ENCODE measurements around the gene LRRC8D. TPM values are rescaled to one million over a fixed set of nuclear protein-coding genes. Genes with fewer than 3 reads are reported as not detected.

The LRRC8D gene
- total and polyA plus RNA-seq, 9 of the 15 experiments (the other 6 are each of a cell fraction or from before 2014, with no cell fraction given), result 3.4 to 53.9 (median 15.9) TPM

DNA sequence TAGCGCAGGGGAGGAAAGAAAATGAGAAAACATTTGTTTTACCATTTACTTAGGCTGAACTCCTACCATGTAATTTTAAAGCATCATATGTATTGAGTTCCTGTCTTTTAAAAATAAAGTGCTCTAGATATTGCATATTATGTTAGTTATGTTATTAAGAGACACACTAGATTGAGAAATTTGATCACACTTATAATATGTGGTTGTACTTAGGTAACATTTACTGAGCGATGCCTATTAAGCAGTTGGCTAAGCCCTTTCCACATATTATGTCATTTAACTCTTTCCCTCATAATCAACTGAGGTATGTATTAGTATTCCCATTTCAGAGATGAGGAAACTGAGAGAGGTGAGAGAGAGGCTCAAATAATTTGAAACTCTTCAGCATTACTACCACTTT, 4.5 kb upstream of the LRRC8D start:
- CTCF ChIA-PET (ENCODE audit: low intra/inter-chr PET ratio), result no interaction called here
- DNase-seq (ENCODE audit: extremely low read depth in 1 of 4, low spot score in 3 of 4) (no peak), ATAC-seq (no peak), FAIRE-seq (no peak)
- H3K4me2 ChIP-seq (ENCODE audit: insufficient read depth, low read length), result no peak overlapping the region
- no peak overlapping the region for H3K27ac ChIP-seq (ENCODE audit: extremely low read depth, low read depth, low read length)
- no peaks in the 10 kb centered on the region for H3K9me1 ChIP-seq (ENCODE audit: control insufficient read depth, insufficient read depth, low read length)
- H3K79me2 ChIP-seq (ENCODE audit: control insufficient read depth, insufficient read depth, low read length), result peaks cover 25% of the 10 kb centered on the region
- H3K4me1 ChIP-seq (replicated peaks in 1 of 2; ENCODE audit: control insufficient read depth in 2 of 2, insufficient read depth in 2 of 2, low read length in 2 of 2), result peaks cover 6 to 14% of the 10 kb centered on the region in 2 experiments; a peak in 4 of 5 replicates
- H3K9me3 ChIP-seq (replicated peaks; ENCODE audit: control insufficient read depth, insufficient read depth, low read depth, low read length), result no peaks in the 10 kb centered on the region
- intact Hi-C loops (cut with micrococcal nuclease) (no loop called here), in situ Hi-C loops (cut with MboI) (no loop called here)
- no peak overlapping the region for H3K9ac ChIP-seq (ENCODE audit: insufficient read depth in 1 of 2, low read depth in 2 of 2, low read length in 2 of 2)
- no peak overlapping the region for H3K4me3 ChIP-seq
- H3K27me3 ChIP-seq (ENCODE audit: control insufficient read depth in 2 of 2, insufficient read depth in 2 of 2, low read length in 2 of 2), result no peaks in the 10 kb centered on the region
- POLR2A ChIA-PET, result interaction anchor here (0.6 to 0.7 kb wide), 2 partner anchors 25 to 196 kb away, joined by 3 read pairs; no protein-coding TSS in a partner anchor
- no peaks in the 10 kb centered on the region for H4K20me1 ChIP-seq (replicated peaks; ENCODE audit: control insufficient read depth, insufficient read depth, low read length)
- 0 out of 3 replicates have a peak, but pooled peaks cover 2% of the 10 kb centered on the region for H3K36me3 ChIP-seq (ENCODE audit: control insufficient read depth, insufficient read depth, low read length)
- no TSS peak for BruUV-seq (replicated peaks)
- TF ChIP-seq BCOR (IDR thresholded peaks at IDR 0.05) (peak; percentile 48; the same call in 1 of the 2 replicates), FOXP1 (CRISPR knock-in tag; IDR thresholded peaks at IDR 0.05) (no peak), RBM25 (IDR thresholded peaks at IDR 0.05; ENCODE audit: low read depth, low read length, severe bottlenecking) (peak; percentile 84), MAZ (CRISPR knock-in tag; conservative IDR thresholded peaks at IDR 0.05 in 1 of 2, IDR thresholded peaks at IDR 0.05 in 1 of 2) (no peak)
- no peak overlapping the region for H2AFZ ChIP-seq (ENCODE audit: low read depth, low read length)
- WGBS (ENCODE audit: insufficient coverage, low coverage, missing lambda C conversion rate), result 94% methylated on average over 2 of the region's 2 CpGs
